Activated CD4-positive, alpha-beta T cell treated with anti-CD3 and anti-CD28 coated beads, Interleukin-2, Interleukin-4, amounts not matched to agents 100 ng/mL and 50 ng/mL, durations not matched to agents 16 hours and 8 hours (primary cell): ENCODE measurements around the gene TDRD9.
"Not testable (repeated sequence)": the region's sequence is repeated elsewhere in the genome, so short reads cannot be mapped to it uniquely, and the experiment has no call there.

ENCODE experiments used
- DNase-seq: peaks from one replicate; pipeline ENCODE4 v3.0.0-alpha.2; 2020; ENCODE audit warnings: low spot score

TDRD9 gene

DNA sequence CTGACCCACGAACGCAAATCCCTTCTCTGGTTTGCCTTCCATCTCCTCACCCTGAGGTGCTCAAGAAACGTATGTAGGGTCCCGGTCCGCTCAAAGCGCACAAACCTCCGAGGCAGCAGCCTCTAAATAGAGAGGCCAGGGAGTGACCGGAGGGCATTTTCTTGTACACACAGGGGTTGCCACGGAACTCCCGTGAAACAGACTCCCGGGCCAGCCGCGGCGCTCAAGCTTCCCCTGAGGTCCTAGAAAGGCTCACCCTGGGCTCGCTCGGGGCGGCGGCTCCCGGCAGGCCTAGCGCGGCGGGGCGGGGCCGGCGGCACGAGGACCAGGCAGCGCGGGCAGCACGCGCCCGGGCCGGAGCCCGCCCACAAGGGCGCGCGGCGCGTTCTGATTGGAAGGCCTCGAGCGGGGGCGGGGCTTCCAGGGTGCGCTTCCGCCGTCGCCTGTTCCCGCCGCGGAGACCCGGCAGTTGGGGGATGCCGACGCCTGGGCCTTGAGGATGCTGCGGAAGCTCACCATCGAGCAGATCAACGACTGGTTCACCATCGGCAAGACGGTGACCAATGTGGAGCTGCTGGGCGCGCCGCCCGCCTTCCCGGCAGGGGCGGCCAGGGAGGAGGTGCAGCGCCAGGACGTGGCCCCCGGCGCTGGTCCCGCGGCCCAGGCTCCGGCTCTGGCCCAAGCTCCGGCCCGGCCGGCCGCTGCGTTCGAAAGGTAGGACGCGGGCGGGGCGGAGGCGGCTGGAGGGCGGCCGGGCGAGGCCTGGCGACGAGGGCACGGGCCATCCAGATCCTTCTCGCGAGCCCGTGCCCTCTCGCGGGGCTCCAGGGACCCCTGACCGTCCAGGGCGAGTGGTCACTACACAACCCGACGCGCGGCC is at the start of gene TDRD9:
Gene TDRD9, plus strand, starts transcription at position 446 of the 880 bp plus-strand sequence. Its CDS starts 54 bp downstream, at position 500.
- no peak for DNase-seq

DNA sequence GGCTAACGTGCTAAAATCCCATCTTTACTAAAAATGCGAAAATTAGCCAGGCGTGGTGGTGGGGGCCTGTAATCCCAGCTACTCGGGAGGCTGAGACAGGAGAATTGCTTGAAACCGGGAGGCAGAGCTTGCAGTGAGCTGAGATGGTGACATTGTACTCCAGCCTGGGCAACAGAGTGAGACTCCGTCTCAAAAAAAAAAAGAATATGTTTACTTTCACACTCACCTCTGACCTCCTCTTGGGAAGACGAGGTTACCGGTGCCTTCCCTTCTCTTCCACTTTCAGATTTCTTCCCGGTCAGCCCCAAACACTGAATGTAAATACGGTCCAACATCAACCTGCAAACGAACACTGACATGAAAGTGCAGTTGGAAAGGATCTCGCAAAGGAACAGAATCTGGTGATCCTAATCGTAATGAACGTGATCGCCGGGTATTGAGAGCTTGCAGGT is 49.1 kb upstream of the TDRD9 start:
- no peak for DNase-seq

DNA sequence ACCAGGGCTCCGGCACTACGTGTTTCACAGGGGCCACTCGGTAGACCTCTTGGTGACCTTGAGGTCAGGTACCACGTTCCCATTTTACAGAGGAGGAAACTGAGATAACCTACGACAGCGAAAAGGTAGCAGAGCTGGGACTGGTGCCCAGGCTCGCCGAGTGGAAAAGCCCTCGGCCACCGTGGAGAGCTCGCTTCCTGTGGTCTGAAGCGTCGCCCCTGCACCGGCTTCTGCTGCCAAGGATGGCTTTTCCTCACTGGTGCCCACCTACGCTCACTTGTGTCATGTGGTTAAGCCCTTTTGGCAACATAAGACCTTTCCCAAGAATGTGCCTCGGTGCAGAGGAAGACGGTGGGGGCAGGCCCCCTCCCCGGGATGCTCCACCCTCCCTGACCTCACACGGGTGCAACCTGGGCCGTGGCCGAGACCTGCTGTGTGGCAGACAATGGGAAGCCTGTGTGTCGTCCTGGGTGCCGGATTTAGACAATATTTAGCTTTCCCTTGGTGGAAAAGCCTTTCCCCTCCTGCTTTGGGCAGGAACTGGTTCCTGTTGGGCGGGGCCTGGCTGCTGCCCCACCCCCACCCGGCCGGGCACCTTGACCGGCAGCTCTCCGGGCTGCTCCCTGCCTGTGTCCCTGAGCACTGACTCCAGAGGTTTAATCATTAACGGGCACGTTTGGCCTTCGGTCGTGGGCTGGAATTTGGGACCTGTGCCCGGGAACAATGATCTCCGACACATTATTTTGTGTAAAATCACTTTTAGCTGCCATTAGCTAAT is 48.5 kb upstream of the TDRD9 start:
- DNase-seq = no peak

DNA sequence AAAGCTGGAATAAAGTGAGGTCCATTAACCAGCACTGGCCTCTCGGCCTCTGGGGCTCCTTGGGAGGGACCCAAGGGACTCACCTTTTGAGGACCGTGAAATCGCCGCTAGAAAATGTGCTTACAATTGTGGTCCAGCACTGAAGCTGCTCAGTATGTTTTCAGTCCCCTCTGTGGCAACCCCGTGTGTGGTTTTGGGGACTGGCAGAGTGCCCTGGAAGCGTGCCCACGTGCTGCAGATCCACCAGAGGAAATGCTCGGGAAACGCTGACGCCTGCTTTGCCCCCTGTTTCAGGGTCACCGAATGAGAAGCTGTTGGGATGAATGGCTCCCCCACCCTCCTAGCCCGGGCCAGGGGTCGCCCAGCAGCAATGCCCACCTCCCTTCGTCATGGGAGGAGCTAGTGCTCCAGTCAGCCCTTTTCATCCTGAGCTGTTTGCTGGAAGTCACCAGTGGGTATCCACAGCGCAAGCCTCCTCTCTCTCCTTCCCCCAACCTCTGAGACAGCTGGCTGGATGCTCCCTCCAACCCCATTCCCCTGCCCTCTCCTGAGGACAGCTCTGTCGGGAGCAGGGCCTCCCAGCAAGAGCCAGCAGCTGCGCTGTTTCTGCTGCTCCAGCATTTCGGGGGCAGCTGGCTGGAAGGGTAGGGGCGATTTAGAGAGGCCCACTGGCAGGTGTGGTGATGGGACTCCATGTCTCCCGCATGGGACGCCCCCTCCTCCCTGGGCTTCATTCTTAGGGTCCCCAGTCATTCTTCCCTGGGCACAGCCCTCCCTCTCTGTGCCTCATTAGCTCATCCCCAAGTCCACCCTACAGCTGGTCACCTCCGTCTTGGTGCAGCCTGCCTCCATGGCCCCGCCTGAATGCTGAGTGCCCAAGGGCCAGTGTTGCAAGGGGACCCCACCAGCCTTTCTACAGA is 47.6 kb upstream of the TDRD9 start:
- no peak for DNase-seq

- no peak for DNase-seq
These were observed 46.7 kb upstream of the TDRD9 start for GRCh38 chr14:103881268-103882201.

GRCh38 chr14:103882503-103883262 is 45.6 kb upstream of the TDRD9 start:
- no peak for DNase-seq

DNA sequence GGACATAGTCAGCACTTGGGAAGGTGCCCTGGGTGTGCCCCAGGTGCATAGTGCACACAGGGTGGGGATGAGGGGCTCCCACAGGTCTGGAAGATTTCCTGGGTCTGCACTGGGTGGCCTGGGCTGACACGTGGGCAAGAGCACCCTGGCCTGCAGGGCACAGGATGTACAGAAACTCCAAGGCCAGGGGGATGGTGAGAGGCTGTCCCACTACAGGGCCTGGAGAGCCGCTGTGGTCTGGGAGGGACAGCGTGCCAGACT is 45.1 kb upstream of the TDRD9 start:
- DNase-seq = no peak

DNA sequence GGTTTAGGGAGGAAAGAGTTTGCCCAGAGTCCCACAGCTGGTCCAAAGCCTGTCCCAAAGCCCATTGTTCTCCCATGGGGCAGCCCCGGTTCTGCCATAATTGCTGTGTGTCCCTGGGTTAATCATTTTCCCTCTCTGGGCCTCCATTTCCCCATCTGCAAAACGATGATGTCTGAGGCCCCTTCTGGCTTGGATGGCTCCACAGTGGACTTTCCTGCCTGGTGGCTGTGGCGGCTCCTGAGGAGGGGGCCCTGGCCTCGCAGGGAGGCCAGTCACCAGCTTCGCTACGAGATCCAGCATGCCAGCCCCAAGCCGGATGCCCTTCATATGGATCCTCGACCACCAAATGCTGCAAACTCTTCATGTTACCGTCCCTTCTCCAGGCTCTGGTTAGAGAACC is 43.4 kb upstream of the TDRD9 start:
- no peak for DNase-seq

DNA sequence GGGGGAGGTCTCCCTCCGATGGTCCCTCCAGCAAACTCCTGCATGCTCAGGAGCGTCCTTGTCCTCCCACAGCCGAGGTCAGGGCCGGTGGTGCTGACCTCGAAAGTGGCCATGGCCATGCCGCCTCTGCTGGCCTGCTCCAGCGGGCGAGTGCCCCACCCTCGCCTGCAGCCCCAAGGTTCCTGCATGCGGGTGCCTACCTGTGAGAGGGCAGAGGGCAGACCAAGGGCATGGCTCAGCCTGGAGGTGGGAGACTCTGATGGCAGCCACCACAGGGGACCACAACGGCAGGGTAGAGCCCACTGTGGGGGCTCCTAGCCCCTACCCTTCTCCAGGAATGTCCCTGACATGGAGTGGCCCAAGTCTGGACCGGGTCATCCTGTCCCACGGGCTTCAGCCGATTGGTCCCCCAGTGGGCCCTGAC is 42.7 kb upstream of the TDRD9 start:
- DNase-seq = no peak

- DNase-seq = no peak
These were observed 41.7 kb upstream of the TDRD9 start for GRCh38 chr14:103886304-103887169.

DNA sequence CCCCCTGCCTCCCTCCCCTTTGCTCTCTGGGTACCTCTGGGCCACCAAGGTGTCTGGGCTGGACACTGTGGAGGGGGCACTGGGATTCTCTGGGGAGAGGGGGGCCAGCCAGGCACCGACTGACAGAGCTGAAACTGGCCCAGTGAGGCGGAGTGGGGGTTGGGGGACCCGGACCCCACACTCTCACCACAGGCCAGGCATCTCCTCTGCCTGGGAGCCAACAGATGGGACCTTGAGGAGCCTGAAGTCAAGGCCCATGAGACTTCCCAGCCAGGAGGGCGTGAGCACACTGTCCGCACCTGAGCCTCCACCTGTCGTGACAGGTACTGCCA is 41.1 kb upstream of the TDRD9 start:
- DNase-seq = no peak

- DNase-seq = no peak
These were observed 40.6 kb upstream of the TDRD9 start for GRCh38 chr14:103887557-103888115.

- DNase-seq = not testable (repeated sequence)
These were observed 39.3 kb upstream of the TDRD9 start for GRCh38 chr14:103889002-103889312.

DNA sequence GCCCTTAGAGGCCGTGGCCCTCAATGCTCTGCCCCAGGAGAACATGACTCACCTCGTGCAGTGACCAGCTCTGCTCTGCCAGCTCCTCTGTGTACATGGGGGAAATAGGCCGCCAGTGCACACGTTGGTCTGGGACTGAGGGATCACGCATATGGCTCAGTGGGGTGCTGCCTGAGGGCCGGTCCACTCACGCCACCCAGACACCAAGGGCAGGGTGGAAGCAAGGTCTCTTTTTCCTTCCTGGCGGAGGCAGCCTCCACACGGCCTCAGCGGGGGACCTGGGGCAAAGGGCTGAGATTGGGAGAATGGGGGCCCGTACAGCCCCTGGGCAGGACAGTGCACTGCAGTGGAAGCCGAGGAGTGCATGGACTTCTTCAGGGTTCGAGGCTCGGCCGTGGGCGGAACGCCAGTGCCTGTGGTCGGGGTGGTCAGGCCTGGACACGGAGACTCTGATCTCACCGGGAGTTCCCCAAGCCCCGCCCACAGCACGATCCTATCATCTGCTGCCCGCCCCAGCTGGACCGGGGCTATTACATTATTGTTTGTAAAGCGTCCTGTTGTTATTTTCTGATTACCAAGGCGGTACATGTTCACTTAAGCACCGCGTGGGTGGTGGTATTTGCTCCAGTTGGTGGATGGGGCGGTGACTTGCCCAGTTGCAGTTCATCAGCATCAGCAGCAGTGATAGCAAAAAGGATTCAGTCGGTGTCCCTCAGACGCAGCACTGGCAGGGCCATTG is 38.8 kb upstream of the TDRD9 start:
- DNase-seq = no peak

DNA sequence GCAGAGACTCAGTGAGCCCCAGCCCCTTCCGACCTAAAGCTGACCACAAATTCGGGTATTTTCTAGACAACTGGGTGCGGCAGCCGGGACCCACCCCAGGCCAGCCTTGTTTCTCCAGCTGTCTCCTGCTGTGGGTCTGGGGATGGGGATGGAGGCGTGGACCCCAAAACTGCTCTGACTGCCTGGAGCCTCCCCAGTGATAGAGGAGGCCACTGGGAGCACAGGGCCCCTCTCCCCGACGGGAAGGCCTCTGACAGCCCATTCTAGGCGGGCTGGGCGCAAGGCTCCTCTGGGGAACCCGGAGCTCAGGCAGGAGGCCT is 38.2 kb upstream of the TDRD9 start:
- DNase-seq = no peak

DNA sequence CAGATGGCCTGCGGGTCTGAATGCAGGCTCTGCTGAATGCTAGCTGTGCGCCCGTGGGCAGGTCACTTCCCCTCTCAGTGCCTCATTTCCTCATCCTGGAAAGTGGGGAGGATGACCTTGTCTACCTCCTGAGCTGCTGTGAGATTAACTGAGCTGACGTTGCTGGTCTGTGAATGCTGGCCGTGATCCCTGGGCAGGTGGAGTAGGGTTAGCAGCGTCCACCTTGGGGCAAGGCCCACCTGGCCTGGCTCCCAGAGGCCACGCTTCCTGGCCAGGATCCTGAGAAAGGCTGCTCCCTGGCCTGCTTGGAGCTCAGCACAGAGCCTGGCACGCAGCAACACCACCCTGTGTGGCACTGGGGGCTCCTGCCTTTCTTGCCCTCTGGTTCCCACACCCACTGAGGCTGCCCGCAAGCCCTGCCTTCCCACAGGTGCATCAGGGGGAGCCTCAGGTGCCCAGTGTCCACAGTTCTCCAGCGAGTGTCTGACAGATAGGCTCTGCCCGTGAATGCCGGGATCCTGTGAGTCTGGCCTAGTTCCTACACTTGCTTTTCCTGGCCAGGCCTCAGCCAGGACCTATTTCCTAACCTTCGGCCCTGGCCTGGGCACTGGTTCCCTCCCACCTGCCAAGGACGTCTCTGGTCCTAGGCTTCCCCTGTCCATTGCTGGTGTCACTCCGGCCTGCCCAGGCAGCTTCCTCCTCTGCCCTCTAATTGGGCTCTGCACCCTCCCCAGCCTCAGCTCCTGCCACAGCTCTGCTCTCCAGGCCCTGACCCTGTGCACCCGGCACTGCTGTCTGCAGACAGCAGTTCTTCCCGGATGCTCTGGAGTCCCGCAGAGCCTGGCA is 37.2 kb upstream of the TDRD9 start:
- no peak for DNase-seq

GRCh38 chr14:103891667-103892215 is 36.5 kb upstream of the TDRD9 start:
- no peak for DNase-seq

GRCh38 chr14:103892247-103892646 is 36.0 kb upstream of the TDRD9 start:
- no peak for DNase-seq
